HEK293 (cell line): Measurements from ENCODE around the gene PPP1R11.

Experiments
- ATF2 ChIP-seq: fragments of 450-650 bp; formaldehyde crosslinking; IDR thresholded peaks from 2 replicates; pipeline ENCODE4 v1.5.1; 2016; ENCODE audit warnings: missing biosample characterization, missing genetic modification characterization, low read depth
- HOXC10 ChIP-seq: sonication (generic); formaldehyde crosslinking; IDR thresholded peaks from 2 replicates; pipeline ENCODE4 v1.8.1; 2023; ENCODE audit warnings: mild to moderate bottlenecking, missing genetic modification reagents
- ZNF138 ChIP-seq: fragments of 450-650 bp; formaldehyde crosslinking; IDR thresholded peaks from 2 replicates; pipeline ENCODE4 v1.5.1; 2016; ENCODE audit warnings: missing biosample characterization, missing genetic modification characterization, borderline replicate concordance

- no peak for TF ChIP-seq HOXC10
- no peak for TF ChIP-seq ATF2
- TF ChIP-seq ZNF138: no peak
Observed at GRCh38 chr6:30116724-30117123, 49.7 kb downstream of the PPP1R11 start.
